PC-9 (cell line): Measurements from ENCODE around the gene LDAH.

Source experiments
- CTCF ChIP-seq: fragments of 200-600 bp; sonication (generic); conservative IDR thresholded peaks from 2 replicates; pipeline ENCODE4 v1.6.1; 2017; ENCODE audit warnings: mixed run types, antibody characterized with exemption, mild to moderate bottlenecking, moderate library complexity
- EZH2 ChIP-seq: fragments of 200-600 bp; sonication (generic); IDR thresholded peaks from 2 replicates; pipeline ENCODE4 v1.8.0; 2017; ENCODE audit warnings: antibody characterized with exemption, low read depth

GRCh38 chr2:20689428-20690264, 133.3 kb downstream of the LDAH start:
- TF ChIP-seq CTCF: no peak
- no peak for TF ChIP-seq EZH2
